Body of pancreas (tissue), 4 donors: ENCODE results near the gene KLHL7. TPM values are rescaled to one million over a fixed set of nuclear protein-coding genes. Genes with fewer than 3 reads are reported as not detected.
"Not testable (repeated sequence)": the region's sequence is repeated elsewhere in the genome, so short reads cannot be mapped to it uniquely, and the experiment has no call there.

Experiments
- ATAC-seq: fragments of 150-250 bp; one replicate; pipeline ENCODE4 v1.9.1; 2016
- DNase-seq, 4 donors: peaks; one replicate each; pipeline ENCODE4 v3.0.0-alpha.2; 2019
- H3K27ac ChIP-seq, 4 donors: fragments of 200-600 bp; sonication (generic); 1 replicate in 3 of 4; 2 replicates in 1 of 4; pipeline versions ENCODE4 v1.5.1 to v1.6.1; 2016 to 2019; ENCODE audit warnings: mild to moderate bottlenecking in 1 of 4, mixed read lengths in 1 of 4, moderate library complexity in 1 of 4
- H3K27me3 ChIP-seq, 2 donors: fragments of 200-600 bp; sonication (generic); one replicate each; pipeline ENCODE4 v1.6.0; 2016; ENCODE audit warnings: mild to moderate bottlenecking in 1 of 2
- H3K36me3 ChIP-seq, 2 donors: fragments of 200-600 bp; sonication (generic); replicated peaks in 1 of 2; 2 replicates each; pipeline ENCODE4 v1.5.1; 2016; ENCODE audit warnings: low read depth in 2 of 2; ENCODE audit not compliant: insufficient read depth in 1 of 2
- H3K4me1 ChIP-seq: fragments of 200-600 bp; sonication (generic); one replicate; pipeline ENCODE4 v1.6.0; 2016
- H3K4me3 ChIP-seq, 2 donors: fragments of 200-600 bp; sonication (generic); 1 replicate in 1 of 2; 2 replicates in 1 of 2; pipeline ENCODE4 v1.5.1; 2016 to 2019
- H3K9me3 ChIP-seq, 3 donors: fragments of 200-600 bp; sonication (generic); 1 replicate in 2 of 3; 2 replicates in 1 of 3; pipeline ENCODE4 v1.5.1; 2016
- CTCF ChIP-seq, 7 experiments: fragments of 450-650 bp in 4 of 7; fragments of 200-600 bp in 3 of 7; sonication (generic) in 3 of 7; IDR thresholded peaks; one replicate each; pipeline ENCODE4 v1.5.1; 2016 to 2019; ENCODE audit warnings: antibody characterized with exemption in 7 of 7
- POLR2A ChIP-seq, 3 donors: fragments of 450-650 bp; IDR thresholded peaks; one replicate each; pipeline ENCODE4 v1.6.1; 2016; ENCODE audit warnings: antibody characterized with exemption in 3 of 3, mild to moderate bottlenecking in 2 of 3
- WGBS, 2 donors: methylation state at CpG; one replicate each; pipeline ENCODE4 v1.1.5; 2017; 5-methylcytosine and 5-hydroxymethylcytosine counted together
- intact Hi-C: fragments of 100-400 bp; cut with DNase I; formaldehyde crosslinking; loops from one replicate; pipeline ENCODE4 v1.15.1; 2023
- total RNA-seq, 2 donors: library from RNA; depleted of rRNA; stranded (reverse); fragments of >200 nt; gene quantifications; one replicate each; pipeline ENCODE4 v1.1.0, GENCODE V29; 2016

KLHL7 gene
- total RNA-seq, 2 donors from 2014 or later, result 18.2 to 65.3 TPM

- intact Hi-C loops, result no loop called here
These were observed 17.9 kb downstream of the KLHL7 start for GRCh38 chr7:23123465-23123864.

GRCh38 chr7:23129036-23129435 is 23.5 kb downstream of the KLHL7 start:
- H3K4me1 ChIP-seq, result no peaks in the 10 kb centered on the region
- 77 to 83% methylated on average over 4 of the region's 4 CpGs for WGBS, 2 donors
- intact Hi-C loops, result no loop called here

More at GRCh38 chr7:23123465-23123864, 17.9 kb downstream of the KLHL7 start:
- H3K9me3 ChIP-seq, result no peaks in the 10 kb centered on the region
- no peak for TF ChIP-seq CTCF (IDR thresholded peaks at IDR 0.05)
- no peak for TF ChIP-seq POLR2A (IDR thresholded peaks at IDR 0.05)
- DNase-seq (no peak), ATAC-seq (no peak)
- 33 to 34% methylated on average over 5 of the region's 5 CpGs for WGBS, 2 donors
- H3K27me3 ChIP-seq, result no peaks in the 10 kb centered on the region
- H3K4me1 ChIP-seq, result peaks cover 10% of the 10 kb centered on the region
- no peak overlapping the region for H3K27ac ChIP-seq
- peaks cover 0 to 8% of the 10 kb centered on the region in 2 donors for H3K36me3 ChIP-seq
- no peak overlapping the region for H3K4me3 ChIP-seq

GRCh38 chr7:23131799-23132198 is 26.2 kb downstream of the KLHL7 start:
- H3K27ac ChIP-seq, ATAC-seq, DNase-seq, H3K36me3 ChIP-seq, H3K9me3 ChIP-seq, H3K27me3 ChIP-seq, intact Hi-C loops, H3K4me1 ChIP-seq, H3K4me3 ChIP-seq: not testable (repeated sequence)
- WGBS, 2 donors, result 94 to 95% methylated on average over 2 of the region's 2 CpGs

More at GRCh38 chr7:23129036-23129435, 23.5 kb downstream of the KLHL7 start:
- H3K4me3 ChIP-seq, result no peak overlapping the region
- no peaks in the 10 kb centered on the region for H3K9me3 ChIP-seq
- no peak for DNase-seq
- ATAC-seq, result no peak
- no peaks in the 10 kb centered on the region for H3K27me3 ChIP-seq
- H3K36me3 ChIP-seq, result peaks cover 0 to 8% of the 10 kb centered on the region in 2 donors
- no peak overlapping the region for H3K27ac ChIP-seq
- TF ChIP-seq POLR2A (IDR thresholded peaks at IDR 0.05), result no peak
- no peak for TF ChIP-seq CTCF (IDR thresholded peaks at IDR 0.05)

GRCh38 chr7:23133797-23134196 is 28.2 kb downstream of the KLHL7 start:
- intact Hi-C loops, result no loop called here
- ATAC-seq (no peak), DNase-seq (no peak)
- Histone ChIP-seq H3K4me1 (no peaks in the 10 kb centered on the region), H3K36me3 (no peaks in the 10 kb centered on the region), H3K4me3 (no peak overlapping the region), H3K9me3 (no peaks in the 10 kb centered on the region), H3K27me3 (no peaks in the 10 kb centered on the region), H3K27ac (no peak overlapping the region)
- no peak for TF ChIP-seq CTCF (IDR thresholded peaks at IDR 0.05)
- TF ChIP-seq POLR2A (IDR thresholded peaks at IDR 0.05), result no peak

DNA sequence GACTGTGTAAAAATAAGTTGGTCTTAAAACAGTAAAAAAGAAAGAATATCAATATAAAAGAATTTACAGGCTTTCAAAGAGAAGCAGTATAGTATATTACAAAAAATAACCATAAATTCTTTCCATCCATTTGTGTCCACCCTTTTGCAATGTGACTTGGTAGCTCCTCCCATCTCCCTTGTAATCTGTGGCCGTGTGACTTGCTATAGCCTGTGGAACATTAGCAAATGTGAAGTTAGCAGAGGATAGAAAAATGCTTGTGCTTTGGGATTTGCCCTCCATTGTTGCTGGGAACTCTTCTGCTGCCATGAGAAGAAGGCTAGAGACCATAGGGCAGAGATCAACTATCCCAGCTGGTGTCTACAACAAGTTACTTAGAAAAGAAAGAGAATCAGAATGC is 30.2 kb downstream of the KLHL7 start:
- intact Hi-C loops, result no loop called here
- H3K4me3 ChIP-seq, result no peak overlapping the region
- TF ChIP-seq CTCF (IDR thresholded peaks at IDR 0.05) (no peak), POLR2A (IDR thresholded peaks at IDR 0.05) (no peak)
- no peaks in the 10 kb centered on the region for H3K27me3 ChIP-seq
- ATAC-seq (no peak), DNase-seq (no peak)
- H3K4me1 ChIP-seq, result no peaks in the 10 kb centered on the region
- H3K27ac ChIP-seq, result no peak overlapping the region
- no peaks in the 10 kb centered on the region for H3K36me3 ChIP-seq
- no peaks in the 10 kb centered on the region for H3K9me3 ChIP-seq
- 68 to 100% methylated on average over 1 of the region's 1 CpG for WGBS, 2 donors
